WERI-Rb-1 (cell line): ENCODE results near the gene S100A8.

ENCODE experiments used
- DNase-seq: peaks from one replicate; pipeline ENCODE4 v3.0.0-alpha.2; 2020
- H3K27ac ChIP-seq: fragments of 250-450 bp; sonication (Bioruptor Pico); 2 replicates; pipeline ENCODE4 v1.5.1; 2020; ENCODE audit warnings: mild to moderate bottlenecking, moderate library complexity
- H3K27me3 ChIP-seq: fragments of 250-450 bp; sonication (Bioruptor Pico); 2 replicates; pipeline ENCODE4 v1.5.1; 2021; ENCODE audit warnings: mild to moderate bottlenecking, low read depth, moderate library complexity; ENCODE audit not compliant: insufficient read depth, severe bottlenecking
- H3K36me3 ChIP-seq: fragments of 250-450 bp; sonication (Bioruptor Pico); 2 replicates; pipeline ENCODE4 v1.5.1; 2020; ENCODE audit warnings: mild to moderate bottlenecking, moderate library complexity
- H3K4me3 ChIP-seq: 2 replicates; pipeline ENCODE4 v1.5.1; 2011; ENCODE audit warnings: low read depth, mild to moderate bottlenecking, control low read depth, low read length
- H3K9me3 ChIP-seq: fragments of 250-450 bp; sonication (Bioruptor Pico); 2 replicates; pipeline ENCODE4 v1.5.1; 2021; ENCODE audit warnings: mild to moderate bottlenecking, moderate library complexity; ENCODE audit not compliant: severe bottlenecking
- CTCF ChIP-seq: IDR thresholded peaks from 2 replicates; pipeline ENCODE4 v1.5.1; 2011; ENCODE audit warnings: low read depth, mild to moderate bottlenecking, control low read depth, inconsistent platforms, low read length

Gene S100A8

GRCh38 chr1:153371231-153371630 lies 19.6 kb downstream of the S100A8 start:
- no peak for DNase-seq
- Histone ChIP-seq H3K27me3 (peaks cover 98% of the 10 kb centered on the region), H3K4me3 (no peak overlapping the region), H3K9me3 (peaks cover 22% of the 10 kb centered on the region), H3K27ac (no peak overlapping the region), H3K36me3 (no peaks in the 10 kb centered on the region)
- no peak for TF ChIP-seq CTCF

- Histone ChIP-seq H3K27me3 (peaks cover 98% of the 10 kb centered on the region), H3K27ac (no peak overlapping the region), H3K36me3 (no peaks in the 10 kb centered on the region), H3K9me3 (peaks cover 15% of the 10 kb centered on the region), H3K4me3 (no peak overlapping the region)
- TF ChIP-seq CTCF = no peak
- DNase-seq = no peak
These were observed 20.7 kb downstream of the S100A8 start for GRCh38 chr1:153370146-153370545.

GRCh38 chr1:153368495-153368894 lies 22.4 kb downstream of the S100A8 start:
- H3K4me3 ChIP-seq = no peak overlapping the region
- DNase-seq = no peak
- no peak for TF ChIP-seq CTCF
- peaks cover 98% of the 10 kb centered on the region for H3K27me3 ChIP-seq
- H3K36me3 ChIP-seq = no peaks in the 10 kb centered on the region
- H3K9me3 ChIP-seq = peaks cover 9% of the 10 kb centered on the region
- H3K27ac ChIP-seq = no peak overlapping the region

GRCh38 chr1:153367090-153367489 lies 23.8 kb downstream of the S100A8 start:
- no peak for DNase-seq
- TF ChIP-seq CTCF = no peak
- H3K4me3 ChIP-seq = no peak overlapping the region
- peaks cover 9% of the 10 kb centered on the region for H3K9me3 ChIP-seq
- no peak overlapping the region for H3K27ac ChIP-seq
- peaks cover 98% of the 10 kb centered on the region for H3K27me3 ChIP-seq
- H3K36me3 ChIP-seq = no peaks in the 10 kb centered on the region

- no peak overlapping the region for H3K4me3 ChIP-seq
- no peak overlapping the region for H3K27ac ChIP-seq
- no peaks in the 10 kb centered on the region for H3K36me3 ChIP-seq
- H3K27me3 ChIP-seq = peaks cover 98% of the 10 kb centered on the region
- TF ChIP-seq CTCF = no peak
- H3K9me3 ChIP-seq = peaks cover 9% of the 10 kb centered on the region
- DNase-seq = no peak
These were observed 24.6 kb downstream of the S100A8 start for GRCh38 chr1:153366261-153366660.

GRCh38 chr1:153365696-153366095 lies 25.2 kb downstream of the S100A8 start:
- TF ChIP-seq CTCF = no peak
- no peaks in the 10 kb centered on the region for H3K36me3 ChIP-seq
- H3K4me3 ChIP-seq = no peak overlapping the region
- H3K27ac ChIP-seq = no peak overlapping the region
- peaks cover 7% of the 10 kb centered on the region for H3K9me3 ChIP-seq
- DNase-seq = no peak
- H3K27me3 ChIP-seq = peaks cover 98% of the 10 kb centered on the region
